Thyroid gland (tissue), 4 donors: ENCODE measurements around the gene CNTN2.

Source experiments
- POLR2A ChIP-seq, 2 donors: fragments of 450-650 bp; IDR thresholded peaks; one replicate each; pipeline ENCODE4 v1.6.1; 2017; ENCODE audit warnings: antibody characterized with exemption in 2 of 2, mild to moderate bottlenecking in 2 of 2, moderate library complexity in 1 of 2
- TF ChIP-seq, protein P1 (sequence below), 6 experiments: fragments of 200-600 bp in 3 of 6; fragments of 450-650 bp in 3 of 6; sonication (generic) in 3 of 6; IDR thresholded peaks; one replicate each; pipeline ENCODE4 v1.5.1; 2016 to 2019; ENCODE audit warnings: antibody characterized with exemption in 6 of 6, mild to moderate bottlenecking in 2 of 6, inconsistent platforms in 1 of 6, moderate library complexity in 1 of 6

DNA sequence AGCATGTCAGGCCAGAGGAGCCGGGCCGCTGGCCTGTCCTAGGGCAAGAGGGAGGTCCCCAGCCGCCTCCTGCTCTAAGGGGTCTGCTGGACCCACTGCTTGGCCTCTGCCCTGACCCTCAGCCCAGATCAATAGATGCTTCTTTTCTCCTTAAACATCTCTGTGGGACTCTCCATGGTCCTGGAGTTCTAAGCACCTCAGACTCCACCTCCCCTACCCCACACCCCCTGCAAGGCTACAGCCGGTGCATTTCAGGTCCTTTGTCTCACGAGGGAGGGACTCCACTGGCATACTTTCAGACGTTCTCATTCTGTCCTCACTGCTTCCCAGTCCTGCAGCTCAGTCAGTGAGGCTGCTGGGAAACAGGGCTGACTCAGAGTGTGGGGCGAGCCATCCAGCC, 11.0 kb downstream of the CNTN2 start:
- TF ChIP-seq, protein P1, sequence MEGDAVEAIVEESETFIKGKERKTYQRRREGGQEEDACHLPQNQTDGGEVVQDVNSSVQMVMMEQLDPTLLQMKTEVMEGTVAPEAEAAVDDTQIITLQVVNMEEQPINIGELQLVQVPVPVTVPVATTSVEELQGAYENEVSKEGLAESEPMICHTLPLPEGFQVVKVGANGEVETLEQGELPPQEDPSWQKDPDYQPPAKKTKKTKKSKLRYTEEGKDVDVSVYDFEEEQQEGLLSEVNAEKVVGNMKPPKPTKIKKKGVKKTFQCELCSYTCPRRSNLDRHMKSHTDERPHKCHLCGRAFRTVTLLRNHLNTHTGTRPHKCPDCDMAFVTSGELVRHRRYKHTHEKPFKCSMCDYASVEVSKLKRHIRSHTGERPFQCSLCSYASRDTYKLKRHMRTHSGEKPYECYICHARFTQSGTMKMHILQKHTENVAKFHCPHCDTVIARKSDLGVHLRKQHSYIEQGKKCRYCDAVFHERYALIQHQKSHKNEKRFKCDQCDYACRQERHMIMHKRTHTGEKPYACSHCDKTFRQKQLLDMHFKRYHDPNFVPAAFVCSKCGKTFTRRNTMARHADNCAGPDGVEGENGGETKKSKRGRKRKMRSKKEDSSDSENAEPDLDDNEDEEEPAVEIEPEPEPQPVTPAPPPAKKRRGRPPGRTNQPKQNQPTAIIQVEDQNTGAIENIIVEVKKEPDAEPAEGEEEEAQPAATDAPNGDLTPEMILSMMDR (IDR thresholded peaks at IDR 0.05), result no peak
- no peak for TF ChIP-seq POLR2A (IDR thresholded peaks at IDR 0.05)
